ENCODE measurements around the gene ACOT11.

DNA sequence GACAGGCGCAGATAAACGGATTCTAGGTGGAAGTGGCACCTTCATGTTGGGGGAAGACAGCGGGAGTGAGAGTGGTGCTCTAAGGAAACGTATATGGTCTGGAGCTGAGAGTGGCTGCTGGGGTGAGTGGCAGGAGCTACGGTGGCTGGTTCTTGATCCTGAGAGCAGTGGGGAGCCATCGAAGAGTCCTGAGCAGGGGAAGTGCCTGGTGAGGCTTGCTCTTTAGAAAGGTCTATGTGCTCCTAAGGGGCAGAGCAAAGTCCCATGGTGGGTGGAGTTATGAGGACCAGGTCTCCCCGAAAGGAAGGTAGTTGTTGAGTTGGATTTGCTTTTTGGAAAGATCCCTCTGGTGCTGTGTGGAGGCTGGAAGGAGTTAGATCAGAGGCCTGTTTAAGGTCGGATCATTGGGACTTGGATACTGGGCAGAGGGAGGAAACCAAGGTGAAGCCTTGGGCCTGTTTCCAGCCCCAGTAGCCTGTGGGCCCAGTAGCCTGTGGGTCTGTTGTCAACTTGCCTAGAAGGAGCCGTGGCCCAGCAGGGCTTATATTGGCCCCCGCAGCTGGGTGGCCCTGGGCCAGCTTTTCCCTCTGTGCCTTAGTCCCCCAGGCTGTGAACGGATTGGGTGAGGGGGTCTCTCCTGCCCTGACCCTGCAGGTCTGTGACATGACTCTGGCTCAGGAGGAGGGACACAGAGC is 33.0 kb downstream of the ACOT11 start:
- TF ChIP-seq ELF1 (CRISPR knock-in tag; IDR thresholded peaks at IDR 0.05) (no peak), CTCF (CRISPR knock-in tag; IDR thresholded peaks at IDR 0.05) (no peak), ARHGAP35 (CRISPR knock-in tag; IDR thresholded peaks at IDR 0.05; ENCODE audit: borderline replicate concordance) (no peak), ZNF143 (CRISPR knock-in tag; IDR thresholded peaks at IDR 0.05) (no peak), FOXJ3 (CRISPR knock-in tag; IDR thresholded peaks at IDR 0.05; ENCODE audit: borderline replicate concordance) (no peak), MLLT10 (CRISPR knock-in tag; IDR thresholded peaks at IDR 0.05) (no peak), POLR2A (IDR thresholded peaks at IDR 0.05; ENCODE audit: insufficient read depth in 1 of 2, low read depth in 2 of 2, low read length in 2 of 2) (no peak), HINFP (CRISPR knock-in tag; IDR thresholded peaks at IDR 0.05; ENCODE audit: low read depth) (no peak), ZNF740 (CRISPR knock-in tag; IDR thresholded peaks at IDR 0.05) (no peak), POLR2AphosphoS5 (IDR thresholded peaks at IDR 0.05; ENCODE audit: low read depth, low read length) (no peak)
- TF ChIP-seq, protein P1, sequence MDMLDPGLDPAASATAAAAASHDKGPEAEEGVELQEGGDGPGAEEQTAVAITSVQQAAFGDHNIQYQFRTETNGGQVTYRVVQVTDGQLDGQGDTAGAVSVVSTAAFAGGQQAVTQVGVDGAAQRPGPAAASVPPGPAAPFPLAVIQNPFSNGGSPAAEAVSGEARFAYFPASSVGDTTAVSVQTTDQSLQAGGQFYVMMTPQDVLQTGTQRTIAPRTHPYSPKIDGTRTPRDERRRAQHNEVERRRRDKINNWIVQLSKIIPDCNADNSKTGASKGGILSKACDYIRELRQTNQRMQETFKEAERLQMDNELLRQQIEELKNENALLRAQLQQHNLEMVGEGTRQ (IDR thresholded peaks at IDR 0.05; ENCODE audit: low read depth, low read length), result no peak
- TF ChIP-seq, protein P1 (CRISPR knock-in tag; IDR thresholded peaks at IDR 0.05; ENCODE audit: borderline replicate concordance), result no peak

Data from HepG2 (cell line).